Fibroblast of the aortic adventitia (primary cell): Measurements from ENCODE around the gene IGSF9. TPM values are rescaled to one million over a fixed set of nuclear protein-coding genes. Genes with fewer than 3 reads are reported as not detected.

ENCODE experiments used
- DNase-seq: peaks from one replicate; pipeline ENCODE4 v3.0.0-alpha.2; 2010; ENCODE audit warnings: low read depth
- H3K4me3 ChIP-seq: 2 replicates; pipeline ENCODE4 v1.5.1; 2011; ENCODE audit warnings: low read depth, mild to moderate bottlenecking, control low read depth, low read length, moderate library complexity
- total RNA-seq: library from RNA; depleted of rRNA; stranded (reverse); fragments of >200 nt; gene quantifications from 2 replicates; pipeline ENCODE4 v1.2.3, GENCODE V29; 2012; ENCODE audit warnings: low replicate concordance
- TF ChIP-seq, protein P1 (sequence below): IDR thresholded peaks from 2 replicates; pipeline ENCODE4 v1.5.1; 2011; ENCODE audit warnings: mild to moderate bottlenecking, low read length, control low read depth, inconsistent platforms; ENCODE audit not compliant: insufficient read depth

Gene IGSF9
- total RNA-seq, 1 donor: not detected

DNA sequence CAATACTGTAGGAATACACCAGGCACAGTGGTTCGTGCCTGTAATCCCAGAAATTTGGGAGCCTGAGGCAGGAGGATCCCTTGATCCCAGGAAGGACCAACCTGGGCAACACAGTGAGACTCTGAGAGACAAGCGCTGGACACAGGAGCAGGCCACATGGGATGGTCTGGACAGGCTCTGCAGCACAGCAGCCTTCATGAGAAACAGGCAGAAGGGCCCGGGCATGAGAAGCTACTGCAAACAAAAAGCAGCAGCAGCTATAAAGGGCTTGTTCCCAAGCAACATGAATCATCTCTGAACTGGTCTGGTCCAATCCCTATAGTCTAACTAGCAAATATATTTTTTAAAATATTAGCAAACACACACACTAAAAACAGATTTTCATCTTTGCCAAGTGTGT lies 44.2 kb upstream of the IGSF9 start:
- DNase-seq: peak; percentile 30
- no peak overlapping the region for H3K4me3 ChIP-seq
- TF ChIP-seq, protein P1, sequence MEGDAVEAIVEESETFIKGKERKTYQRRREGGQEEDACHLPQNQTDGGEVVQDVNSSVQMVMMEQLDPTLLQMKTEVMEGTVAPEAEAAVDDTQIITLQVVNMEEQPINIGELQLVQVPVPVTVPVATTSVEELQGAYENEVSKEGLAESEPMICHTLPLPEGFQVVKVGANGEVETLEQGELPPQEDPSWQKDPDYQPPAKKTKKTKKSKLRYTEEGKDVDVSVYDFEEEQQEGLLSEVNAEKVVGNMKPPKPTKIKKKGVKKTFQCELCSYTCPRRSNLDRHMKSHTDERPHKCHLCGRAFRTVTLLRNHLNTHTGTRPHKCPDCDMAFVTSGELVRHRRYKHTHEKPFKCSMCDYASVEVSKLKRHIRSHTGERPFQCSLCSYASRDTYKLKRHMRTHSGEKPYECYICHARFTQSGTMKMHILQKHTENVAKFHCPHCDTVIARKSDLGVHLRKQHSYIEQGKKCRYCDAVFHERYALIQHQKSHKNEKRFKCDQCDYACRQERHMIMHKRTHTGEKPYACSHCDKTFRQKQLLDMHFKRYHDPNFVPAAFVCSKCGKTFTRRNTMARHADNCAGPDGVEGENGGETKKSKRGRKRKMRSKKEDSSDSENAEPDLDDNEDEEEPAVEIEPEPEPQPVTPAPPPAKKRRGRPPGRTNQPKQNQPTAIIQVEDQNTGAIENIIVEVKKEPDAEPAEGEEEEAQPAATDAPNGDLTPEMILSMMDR: no peak

DNA sequence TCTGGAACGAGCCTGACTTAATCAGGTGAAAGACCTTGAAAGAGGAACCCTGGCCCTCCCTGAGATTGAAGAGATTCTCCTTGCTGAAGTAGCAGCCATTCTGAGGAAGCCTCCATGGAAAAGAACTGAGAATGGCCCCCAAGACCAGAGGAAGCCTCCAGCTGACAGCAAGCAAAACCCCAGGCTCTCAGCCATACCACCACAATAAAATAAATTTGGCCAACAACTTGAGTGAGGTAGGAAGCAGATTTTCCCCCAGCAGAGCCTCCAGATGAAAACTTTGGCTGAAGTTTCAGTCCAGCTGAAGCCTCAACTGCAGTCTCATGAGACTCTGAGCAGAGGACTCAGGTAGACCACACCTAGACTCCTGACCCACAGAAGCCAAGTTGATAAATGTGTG lies 42.6 kb upstream of the IGSF9 start:
- TF ChIP-seq, protein P1: no peak
- DNase-seq: no peak
- no peak overlapping the region for H3K4me3 ChIP-seq

DNA sequence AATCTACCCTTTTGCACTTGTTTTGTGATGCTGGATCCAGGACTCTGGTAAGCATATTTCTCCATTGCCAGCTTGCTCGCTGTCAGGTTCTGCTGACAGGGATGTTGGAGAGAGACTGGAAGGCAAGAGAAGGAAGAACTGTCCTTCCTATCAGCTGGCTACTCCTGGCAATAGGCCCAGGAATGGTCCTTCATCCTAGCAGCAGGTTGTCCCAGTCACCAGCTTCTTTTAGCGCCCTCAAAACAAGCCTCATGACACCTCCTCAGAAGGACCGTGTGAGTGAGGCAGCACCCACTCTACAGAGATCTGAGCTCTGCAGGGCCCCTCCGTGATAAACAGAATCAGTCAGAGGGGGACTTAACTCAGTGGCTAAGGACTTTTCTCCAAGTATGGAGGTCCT lies 41.8 kb upstream of the IGSF9 start:
- no peak overlapping the region for H3K4me3 ChIP-seq
- TF ChIP-seq, protein P1: no peak
- no peak for DNase-seq

DNA sequence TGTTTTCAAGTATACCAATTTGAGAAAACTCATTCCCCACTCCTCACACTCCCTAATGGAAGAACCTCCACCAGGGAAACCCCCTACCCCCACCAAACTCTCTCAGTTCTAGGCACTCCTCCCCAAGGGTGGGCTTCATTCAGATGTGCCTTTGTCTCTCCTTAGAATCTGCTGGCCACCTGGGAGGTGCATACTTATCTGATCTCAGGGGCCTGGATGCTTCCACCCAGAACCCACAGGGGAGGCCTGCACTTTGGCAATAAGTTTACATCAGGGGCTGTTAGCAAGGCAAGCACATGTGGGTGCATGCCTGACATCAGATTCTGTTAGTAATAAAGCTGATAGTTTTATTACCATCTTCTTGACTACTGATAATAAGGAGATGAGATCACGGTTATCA lies 41.1 kb upstream of the IGSF9 start:
- no peak for DNase-seq
- TF ChIP-seq, protein P1: no peak
- no peak overlapping the region for H3K4me3 ChIP-seq

DNA sequence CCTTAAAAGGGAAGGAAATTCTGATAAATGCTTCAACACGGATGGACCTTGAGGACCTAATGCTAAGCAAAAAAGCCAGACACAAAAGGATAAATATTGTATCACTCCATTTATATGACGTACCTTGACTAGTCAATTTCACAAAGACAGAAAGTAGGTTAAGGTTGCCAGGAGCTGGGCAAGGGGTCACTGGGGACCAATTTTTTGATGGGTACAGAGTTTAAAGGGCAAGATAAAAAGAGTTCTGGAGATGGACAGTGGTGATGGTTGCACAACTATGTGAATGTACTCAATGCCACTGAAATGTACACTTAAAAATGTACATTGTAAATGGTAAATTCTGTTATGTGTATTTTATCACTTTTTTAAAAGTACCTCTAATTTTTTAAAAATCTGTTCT lies 40.7 kb upstream of the IGSF9 start:
- TF ChIP-seq, protein P1: no peak
- DNase-seq: no peak
- H3K4me3 ChIP-seq: no peak overlapping the region

DNA sequence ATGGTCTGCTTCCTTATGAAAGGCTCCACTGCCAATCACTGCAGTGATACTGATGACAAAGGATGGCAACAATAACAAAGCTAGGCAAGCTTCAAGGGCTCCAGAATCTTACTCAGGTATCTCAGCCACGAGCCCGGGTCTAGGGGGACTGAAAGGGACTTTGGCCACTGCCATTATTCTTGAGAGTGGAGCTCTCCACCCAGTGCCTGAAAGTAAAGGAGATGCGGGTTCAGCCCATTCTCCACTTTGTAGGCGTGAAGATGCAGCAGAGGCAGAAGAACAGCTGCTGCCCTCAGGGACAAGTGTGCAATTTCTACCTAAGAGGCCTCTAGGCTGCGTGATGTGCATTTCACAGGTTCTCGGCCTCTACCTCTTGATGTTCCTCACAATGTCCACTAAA lies 40.1 kb upstream of the IGSF9 start:
- TF ChIP-seq, protein P1: no peak
- H3K4me3 ChIP-seq: no peak overlapping the region
- DNase-seq: no peak

DNA sequence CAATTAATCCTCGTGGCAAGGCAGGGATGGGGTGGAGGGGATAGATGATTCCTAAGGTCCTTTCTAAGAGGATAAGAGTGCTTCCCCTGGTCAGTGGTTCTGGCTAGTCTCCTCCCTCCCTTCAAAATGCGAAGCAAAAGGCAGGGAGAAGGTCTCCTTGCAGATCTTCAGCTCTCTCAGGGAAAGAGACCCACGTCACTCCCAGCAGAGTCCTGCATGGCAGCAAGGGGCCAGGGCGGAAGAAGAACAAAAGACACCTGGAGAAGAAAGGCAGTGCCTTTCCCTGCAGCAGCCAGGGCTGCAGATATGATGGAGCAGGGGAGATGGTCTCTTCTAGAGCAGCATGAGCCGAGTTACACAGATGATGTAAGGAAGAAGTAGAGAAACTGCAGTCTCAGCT lies 38.3 kb upstream of the IGSF9 start:
- H3K4me3 ChIP-seq: no peak overlapping the region
- DNase-seq: no peak
- TF ChIP-seq, protein P1: no peak
